ENCODE results near the gene ASTN2. TPM values are rescaled to one million over a fixed set of nuclear protein-coding genes. Genes with fewer than 3 reads are reported as not detected.
"Not testable (repeated sequence)": the region's sequence is repeated elsewhere in the genome, so short reads cannot be mapped to it uniquely, and the experiment has no call there.

Gene ASTN2
- polyA plus RNA-seq, 1 donor from 2014 or later = 6.8 TPM

GRCh38 chr9:116900007-116900367 is 514.9 kb downstream of the ASTN2 start:
- Histone ChIP-seq H2AFZ (ENCODE audit: low read depth, low read length) (no peak overlapping the region), H3K9ac (ENCODE audit: low read length) (no peak overlapping the region), H3K9me2 (ENCODE audit: insufficient read depth, low read length) (no peaks in the 10 kb centered on the region), H3K27ac (ENCODE audit: low read length) (no peak overlapping the region), H3K27me3 (ENCODE audit: insufficient read depth, low read depth, low read length) (no peaks in the 10 kb centered on the region), H3K9me3 (ENCODE audit: low read length) (no peaks in the 10 kb centered on the region), H3K36me3 (ENCODE audit: insufficient read depth, low read length) (no peaks in the 10 kb centered on the region), H3K4me2 (ENCODE audit: low read length) (no peak overlapping the region), H4K20me1 (ENCODE audit: insufficient read depth) (no peaks in the 10 kb centered on the region), H3F3A (ENCODE audit: insufficient read depth, low read length, poor library complexity, severe bottlenecking) (no peaks in the 10 kb centered on the region), H3K79me2 (replicated peaks; ENCODE audit: insufficient read depth, low read length) (no peaks in the 10 kb centered on the region), H3K4me3 (ENCODE audit: low read length) (no peak overlapping the region)
- TF ChIP-seq MXI1 (conservative IDR thresholded peaks at IDR 0.05; ENCODE audit: poor library complexity, severe bottlenecking) (no peak), CTCF (IDR thresholded peaks at IDR 0.05; ENCODE audit: poor library complexity, severe bottlenecking) (no peak), REST (IDR thresholded peaks at IDR 0.05; ENCODE audit: borderline replicate concordance) (no peak), SMC3 (conservative IDR thresholded peaks at IDR 0.05; ENCODE audit: poor library complexity) (no peak), POLR2AphosphoS5 (IDR thresholded peaks at IDR 0.05) (no peak), EP300 (conservative IDR thresholded peaks at IDR 0.05; ENCODE audit: poor library complexity, severe bottlenecking) (no peak), EZH2 (IDR thresholded peaks at IDR 0.05; ENCODE audit: borderline replicate concordance, insufficient read depth, low read length, poor library complexity, severe bottlenecking) (no peak), TAF1 (IDR thresholded peaks at IDR 0.05; ENCODE audit: low read depth) (no peak)

- H3K4me3 ChIP-seq (ENCODE audit: low read length) = no peak overlapping the region
- no peaks in the 10 kb centered on the region for H3K9me2 ChIP-seq (ENCODE audit: insufficient read depth, low read length)
- no peaks in the 10 kb centered on the region for H3K27me3 ChIP-seq (ENCODE audit: insufficient read depth, low read depth, low read length)
- no peaks in the 10 kb centered on the region for H3K9me3 ChIP-seq (ENCODE audit: low read length)
- H4K20me1 ChIP-seq (ENCODE audit: insufficient read depth) = no peaks in the 10 kb centered on the region
- no peak overlapping the region for H3K4me2 ChIP-seq (ENCODE audit: low read length)
- no peaks in the 10 kb centered on the region for H3K79me2 ChIP-seq (replicated peaks; ENCODE audit: insufficient read depth, low read length)
- no peaks in the 10 kb centered on the region for H3F3A ChIP-seq (ENCODE audit: insufficient read depth, low read length, poor library complexity, severe bottlenecking)
- TF ChIP-seq TAF1 (IDR thresholded peaks at IDR 0.05; ENCODE audit: low read depth) = no peak
- no peak for TF ChIP-seq REST (IDR thresholded peaks at IDR 0.05; ENCODE audit: borderline replicate concordance)
- no peak for TF ChIP-seq CTCF (IDR thresholded peaks at IDR 0.05; ENCODE audit: poor library complexity, severe bottlenecking)
- no peak for TF ChIP-seq EP300 (conservative IDR thresholded peaks at IDR 0.05; ENCODE audit: poor library complexity, severe bottlenecking)
- no peak for TF ChIP-seq SMC3 (conservative IDR thresholded peaks at IDR 0.05; ENCODE audit: poor library complexity)
- TF ChIP-seq MXI1 (conservative IDR thresholded peaks at IDR 0.05; ENCODE audit: poor library complexity, severe bottlenecking) = no peak
- TF ChIP-seq RAD21 (conservative IDR thresholded peaks at IDR 0.05) = no peak
- TF ChIP-seq EZH2 (IDR thresholded peaks at IDR 0.05; ENCODE audit: borderline replicate concordance, insufficient read depth, low read length, poor library complexity, severe bottlenecking) = no peak
- TF ChIP-seq POLR2AphosphoS5 (IDR thresholded peaks at IDR 0.05) = no peak
- H2AFZ ChIP-seq (ENCODE audit: low read depth, low read length) = no peak overlapping the region
- H3K27ac ChIP-seq (ENCODE audit: low read length) = no peak overlapping the region
- H3K9ac ChIP-seq (ENCODE audit: low read length) = no peak overlapping the region
- H3K36me3 ChIP-seq (ENCODE audit: insufficient read depth, low read length) = no peaks in the 10 kb centered on the region
Measured at GRCh38 chr9:116899337-116900006, 515.4 kb downstream of the ASTN2 start.

- not testable (repeated sequence) for H3K4me3 ChIP-seq (ENCODE audit: low read length); H4K20me1 ChIP-seq (ENCODE audit: insufficient read depth); H3K79me2 ChIP-seq (replicated peaks; ENCODE audit: insufficient read depth, low read length); H3K9me3 ChIP-seq (ENCODE audit: low read length); H3K4me2 ChIP-seq (ENCODE audit: low read length); H3K27ac ChIP-seq (ENCODE audit: low read length); H2AFZ ChIP-seq (ENCODE audit: low read depth, low read length); H3K27me3 ChIP-seq (ENCODE audit: insufficient read depth, low read depth, low read length); H3K9ac ChIP-seq (ENCODE audit: low read length); H3K36me3 ChIP-seq (ENCODE audit: insufficient read depth, low read length); H3K9me2 ChIP-seq (ENCODE audit: insufficient read depth, low read length); H3F3A ChIP-seq (ENCODE audit: insufficient read depth, low read length, poor library complexity, severe bottlenecking)
Measured at GRCh38 chr9:116898131-116898530, 516.7 kb downstream of the ASTN2 start.
